CD14-positive monocyte (primary cell): Measurements from ENCODE around the gene CYP3A5. TPM values are rescaled to one million over a fixed set of nuclear protein-coding genes. Genes with fewer than 3 reads are reported as not detected.

ENCODE experiments used
- DNase-seq, 3 donors: peaks; one replicate each; pipeline ENCODE4 v3.0.0-alpha.2; 2011 to 2022
- H2AFZ ChIP-seq: 2 replicates; pipeline ENCODE4 v1.6.0; 2012; ENCODE audit warnings: mild to moderate bottlenecking, low read depth, low read length, inconsistent platforms; ENCODE audit not compliant: insufficient read depth, poor library complexity, severe bottlenecking
- H3K27ac ChIP-seq, 2 donors: 1 replicate in 1 of 2; 2 replicates in 1 of 2; pipeline ENCODE4 v1.5.1; 2012 to 2013; ENCODE audit warnings: low read length in 2 of 2, control low read depth in 1 of 2, inconsistent platforms in 1 of 2, low read depth in 1 of 2, mild to moderate bottlenecking in 1 of 2
- H3K27me3 ChIP-seq, 2 donors: one replicate each; pipeline versions ENCODE4 v1.6.0 to v1.6.1; 2011 to 2013; ENCODE audit warnings: low read length in 2 of 2; ENCODE audit not compliant: control insufficient read depth in 2 of 2, insufficient read depth in 2 of 2
- H3K36me3 ChIP-seq, 2 donors: replicated peaks in 1 of 2; 1 replicate in 1 of 2; 2 replicates in 1 of 2; pipeline versions ENCODE4 v1.5.1 to v1.6.1; 2012 to 2013; ENCODE audit warnings: low read length in 2 of 2, control low read depth in 1 of 2, inconsistent platforms in 1 of 2, mild to moderate bottlenecking in 1 of 2; ENCODE audit not compliant: insufficient read depth in 2 of 2, control insufficient read depth in 1 of 2
- H3K4me1 ChIP-seq, 2 donors: 1 replicate in 1 of 2; 2 replicates in 1 of 2; pipeline versions ENCODE4 v1.5.1 to v1.6.1; 2012 to 2013; ENCODE audit warnings: low read length in 2 of 2, control low read depth in 1 of 2, inconsistent platforms in 1 of 2, mild to moderate bottlenecking in 1 of 2, moderate library complexity in 1 of 2; ENCODE audit not compliant: insufficient read depth in 2 of 2, control insufficient read depth in 1 of 2
- H3K4me2 ChIP-seq: replicated peaks from 2 replicates; pipeline ENCODE3; 2012; ENCODE audit warnings: low read length, moderate library complexity, mild to moderate bottlenecking; ENCODE audit not compliant: poor library complexity, severe bottlenecking; ENCODE audit errors: extremely low read depth
- H3K4me3 ChIP-seq, 3 experiments: fragments of 200-600 bp in 1 of 3; sonication (generic) in 1 of 3; replicated peaks in 1 of 3; 1 replicate in 2 of 3; 2 replicates in 1 of 3; pipeline ENCODE4 v1.5.1; 2011 to 2013; ENCODE audit warnings: low read length in 3 of 3, mild to moderate bottlenecking in 3 of 3, control low read depth in 2 of 3, low read depth in 2 of 3, inconsistent platforms in 1 of 3, moderate library complexity in 1 of 3
- H3K79me2 ChIP-seq: 2 replicates; pipeline ENCODE4 v1.6.0; 2012; ENCODE audit warnings: mild to moderate bottlenecking, control low read depth, inconsistent platforms, low read length, moderate library complexity; ENCODE audit not compliant: insufficient read depth
- H3K9ac ChIP-seq: 2 replicates; pipeline ENCODE4 v1.6.0; 2017; ENCODE audit warnings: low read length, mild to moderate bottlenecking; ENCODE audit not compliant: insufficient read depth, poor library complexity, severe bottlenecking
- H3K9me3 ChIP-seq, 2 donors: replicated peaks in 1 of 2; 1 replicate in 1 of 2; 2 replicates in 1 of 2; pipeline versions ENCODE4 v1.5.1 to v1.6.1; 2012 to 2013; ENCODE audit warnings: low read length in 2 of 2, control low read depth in 1 of 2; ENCODE audit not compliant: control insufficient read depth in 1 of 2, insufficient read depth in 1 of 2
- H4K20me1 ChIP-seq: 2 replicates; pipeline ENCODE4 v1.6.0; 2012; ENCODE audit warnings: mild to moderate bottlenecking, low read length, control low read depth, moderate library complexity; ENCODE audit not compliant: insufficient read depth
- H3K27ac Mint-ChIP-seq, 7 donors: one replicate each; pipeline ENCODE4 v1.8.0; 2020; ENCODE audit warnings: mild to moderate bottlenecking in 7 of 7, mixed read lengths in 7 of 7, moderate library complexity in 6 of 7, inconsistent platforms in 2 of 7
- H3K27me3 Mint-ChIP-seq, 3 donors: one replicate each; pipeline ENCODE4 v1.8.0; 2021 to 2022; ENCODE audit warnings: low read depth in 3 of 3, mild to moderate bottlenecking in 3 of 3, mixed read lengths in 3 of 3, moderate library complexity in 3 of 3, inconsistent platforms in 1 of 3
- H3K36me3 Mint-ChIP-seq, 2 donors: one replicate each; pipeline ENCODE4 v1.8.0; 2020; ENCODE audit warnings: mixed read lengths in 2 of 2, inconsistent platforms in 1 of 2, mild to moderate bottlenecking in 1 of 2
- H3K4me1 Mint-ChIP-seq: one replicate; pipeline ENCODE4 v1.8.0; 2020; ENCODE audit warnings: mild to moderate bottlenecking, mixed read lengths
- H3K4me3 Mint-ChIP-seq, 2 donors: one replicate each; pipeline ENCODE4 v1.8.0; 2020; ENCODE audit warnings: mild to moderate bottlenecking in 2 of 2, mixed read lengths in 2 of 2, moderate library complexity in 1 of 2
- H3K9me3 Mint-ChIP-seq, 7 donors: one replicate each; pipeline ENCODE4 v1.8.0; 2020 to 2022; ENCODE audit warnings: mixed read lengths in 7 of 7, mild to moderate bottlenecking in 6 of 7, moderate library complexity in 6 of 7, inconsistent platforms in 2 of 7
- CTCF ChIP-seq: fragments of 200-600 bp; IDR thresholded peaks from one replicate; pipeline ENCODE4 v1.8.0; 2022; ENCODE audit warnings: antibody characterized with exemption, mild to moderate bottlenecking
- WGBS: methylation state at CpG from one replicate; pipeline ENCODE4 v1.1.5; 2013; ENCODE audit warnings: missing lambda C conversion rate; ENCODE audit not compliant: insufficient coverage; 5-methylcytosine and 5-hydroxymethylcytosine counted together
- intact Hi-C, 2 donors: fragments of 100-400 bp; cut with micrococcal nuclease; formaldehyde crosslinking; loops; one replicate each; pipeline versions ENCODE4 v1.15.0 to v1.15.1; 2023
- polyA plus RNA-seq, 3 donors: library from polyadenylated mRNA; depleted of rRNA in 1 of 3; unstranded in 2 of 3; stranded (reverse) in 1 of 3; fragments of 300-500 nt in 2 of 3; fragments of >200 nt in 1 of 3; fragmentation: Illumina TruSeq in 2 of 3; gene quantifications; 1 replicate in 2 of 3; 2 replicates in 1 of 3; pipeline ENCODE4 v1.2.3, GENCODE V29; 2012 to 2021

The CYP3A5 gene
- polyA plus RNA-seq, 3 donors: 0.05 TPM; not detected in 2

GRCh38 chr7:99652671-99653070 lies 27.1 kb downstream of the CYP3A5 start:
- Histone ChIP-seq H3K27ac (no peak overlapping the region), H3K27me3 (no peaks in the 10 kb centered on the region), H4K20me1 (no peaks in the 10 kb centered on the region), H3K79me2 (no peaks in the 10 kb centered on the region), H3K4me2 (no peak overlapping the region), H3K36me3 (no peaks in the 10 kb centered on the region), H3K4me1 (no peaks in the 10 kb centered on the region), H3K4me3 (no peak overlapping the region), H2AFZ (no peak overlapping the region), H3K9me3 (no peaks in the 10 kb centered on the region), H3K9ac (no peak overlapping the region)
- WGBS: no CpG with 5 or more reads among the region's 2 CpGs
- peaks cover 0 to 15% (median 7%) of the 10 kb centered on the region in 7 donors for H3K9me3 Mint-ChIP-seq
- intact Hi-C loops: no loop called here
- peaks cover 0 to 2% (median 1%) of the 10 kb centered on the region in 3 donors for H3K27me3 Mint-ChIP-seq
- H3K36me3 Mint-ChIP-seq: peaks cover 10 to 11% of the 10 kb centered on the region in 2 donors
- no peak overlapping the region for H3K4me3 Mint-ChIP-seq
- TF ChIP-seq CTCF: no peak
- no peaks in the 10 kb centered on the region for H3K4me1 Mint-ChIP-seq
- no peak overlapping the region for H3K27ac Mint-ChIP-seq
- no peak for DNase-seq

GRCh38 chr7:99651290-99651689 lies 28.5 kb downstream of the CYP3A5 start:
- peaks cover 0 to 2% (median 1%) of the 10 kb centered on the region in 3 donors for H3K27me3 Mint-ChIP-seq
- H3K4me1 Mint-ChIP-seq: no peaks in the 10 kb centered on the region
- no peaks in the 10 kb centered on the region for H3K4me1 ChIP-seq
- H4K20me1 ChIP-seq: no peaks in the 10 kb centered on the region
- peaks cover 0 to 7% (median 3%) of the 10 kb centered on the region in 7 donors for H3K9me3 Mint-ChIP-seq
- no peak overlapping the region for H2AFZ ChIP-seq
- H3K4me3 ChIP-seq: no peak overlapping the region
- no peak overlapping the region for H3K27ac ChIP-seq
- peaks cover 11 to 13% of the 10 kb centered on the region in 2 donors for H3K36me3 Mint-ChIP-seq
- intact Hi-C loops: no loop called here
- no peak for TF ChIP-seq CTCF
- no peaks in the 10 kb centered on the region for H3K9me3 ChIP-seq
- DNase-seq: no peak
- no peaks in the 10 kb centered on the region for H3K27me3 ChIP-seq
- no peak overlapping the region for H3K9ac ChIP-seq
- H3K79me2 ChIP-seq: no peaks in the 10 kb centered on the region
- H3K27ac Mint-ChIP-seq: no peak overlapping the region
- no peak overlapping the region for H3K4me2 ChIP-seq
- no peak overlapping the region for H3K4me3 Mint-ChIP-seq
- H3K36me3 ChIP-seq: no peaks in the 10 kb centered on the region
- WGBS: no CpG with 5 or more reads among the region's 2 CpGs
